LHCN-M2 (cell line): ENCODE measurements around the gene STK17B. TPM values are rescaled to one million over a fixed set of nuclear protein-coding genes. Genes with fewer than 3 reads are reported as not detected.
A peak's percentile ranks its signal among the peaks of the same experiment; 100 is the strongest.

Source experiments
- DNase-seq: peaks from one replicate; pipeline ENCODE4 v3.0.0-alpha.2; 2012; ENCODE audit warnings: low read depth
- total RNA-seq: library from RNA; depleted of rRNA; stranded (reverse); fragments of >200 nt; gene quantifications from 2 replicates; pipeline ENCODE4 v1.2.3, GENCODE V29; 2014

STK17B gene
- total RNA-seq, 1 experiment from 2014 or later, result 126 TPM

GRCh38 chr2:196159221-196159892 is 12.0 kb downstream of the STK17B start:
- DNase-seq, result no peak

- no peak for DNase-seq
Measured at GRCh38 chr2:196155575-196155974, 15.8 kb downstream of the STK17B start.

GRCh38 chr2:196153480-196153879 is 17.9 kb downstream of the STK17B start:
- no peak for DNase-seq

GRCh38 chr2:196149948-196150347 is 21.4 kb downstream of the STK17B start:
- no peak for DNase-seq

GRCh38 chr2:196148736-196149135 is 22.6 kb downstream of the STK17B start:
- no peak for DNase-seq

- no peak for DNase-seq
Measured at GRCh38 chr2:196145256-196145655, 26.1 kb downstream of the STK17B start.

GRCh38 chr2:196144513-196145126 is 26.8 kb downstream of the STK17B start:
- DNase-seq, result no peak

GRCh38 chr2:196143730-196144131 is 27.6 kb downstream of the STK17B start:
- peak; percentile 50 for DNase-seq

- no peak for DNase-seq
Measured at GRCh38 chr2:196142825-196143224, 28.6 kb downstream of the STK17B start.

- DNase-seq, result no peak
Measured at GRCh38 chr2:196140213-196140612, 31.2 kb downstream of the STK17B start.

- DNase-seq, result peak; percentile 80
Measured at GRCh38 chr2:196137271-196137670, 34.1 kb downstream of the STK17B start.

- DNase-seq, result no peak
Measured at GRCh38 chr2:196136151-196136550, 35.2 kb downstream of the STK17B start.

- peak; percentile 51 for DNase-seq
Measured at GRCh38 chr2:196131949-196132925, 39.1 kb downstream of the STK17B start.

GRCh38 chr2:196131384-196131937 is 39.9 kb downstream of the STK17B start:
- DNase-seq, result peak; percentile 71

GRCh38 chr2:196130039-196130825 is 41.1 kb downstream of the STK17B start:
- no peak for DNase-seq

GRCh38 chr2:196128749-196129148 is 42.6 kb downstream of the STK17B start:
- DNase-seq, result no peak

- no peak for DNase-seq
Measured at GRCh38 chr2:196125596-196125995, 45.8 kb downstream of the STK17B start.

- DNase-seq, result peak; percentile 64
Measured at GRCh38 chr2:196123679-196124373, 47.6 kb downstream of the STK17B start.

GRCh38 chr2:196119926-196120325 is 51.5 kb downstream of the STK17B start:
- DNase-seq, result no peak

GRCh38 chr2:196117214-196117705 is 54.1 kb downstream of the STK17B start:
- DNase-seq, result no peak
